Psoas muscle (tissue), 8 donors: ENCODE results near the gene MGME1. TPM values are rescaled to one million over a fixed set of nuclear protein-coding genes. Genes with fewer than 3 reads are reported as not detected.

Experiments used
- ATAC-seq, 4 donors: fragments of 200-7000 bp; cut with Tn5 transposase; one replicate each; pipeline ENCODE4 v1.9.1; 2020; ENCODE audit warnings: moderate library complexity in 3 of 4, mild to moderate bottlenecking in 2 of 4
- DNase-seq, 2 donors: peaks; one replicate each; pipeline ENCODE4 v3.0.0-alpha.2; 2020
- H3K27ac ChIP-seq: fragments of 200-600 bp; one replicate; pipeline ENCODE4 v1.8.0; 2022
- H3K27me3 ChIP-seq, 3 donors: fragments of 200-600 bp in 1 of 3; one replicate each; pipeline versions ENCODE4 v1.6.1 to v1.8.0; 2013 to 2022; ENCODE audit warnings: low read length in 2 of 3, mild to moderate bottlenecking in 2 of 3, moderate library complexity in 1 of 3; ENCODE audit not compliant: insufficient read depth in 3 of 3
- H3K36me3 ChIP-seq, 2 donors: fragments of 200-600 bp in 1 of 2; one replicate each; pipeline versions ENCODE4 v1.6.1 to v1.8.0; 2013 to 2022; ENCODE audit warnings: low read depth in 1 of 2, mild to moderate bottlenecking in 1 of 2, moderate library complexity in 1 of 2; ENCODE audit not compliant: insufficient read depth in 1 of 2
- H3K4me1 ChIP-seq: fragments of 200-600 bp; one replicate; pipeline ENCODE4 v1.8.0; 2022
- H3K4me3 ChIP-seq: fragments of 200-600 bp; one replicate; pipeline ENCODE4 v1.8.0; 2022; ENCODE audit warnings: mild to moderate bottlenecking
- H3K9me3 ChIP-seq: fragments of 200-600 bp; one replicate; pipeline ENCODE4 v1.8.0; 2022
- CTCF ChIP-seq: fragments of 200-600 bp; IDR thresholded peaks from one replicate; pipeline ENCODE4 v1.8.0; 2022; ENCODE audit warnings: antibody characterized with exemption
- WGBS, 3 donors: extraction: QIAGEN DNeasy Blood & Tissue Kit; methylation state at CpG; one replicate each; pipeline versions ENCODE4 v1.1.6 to v1.1.7; 2013; 5-methylcytosine and 5-hydroxymethylcytosine counted together
- intact Hi-C, 2 donors: fragments of 100-400 bp; cut with DNase I; formaldehyde crosslinking; loops; one replicate each; pipeline versions ENCODE4 v1.11.0 to v1.14.2; 2022
- polyA plus RNA-seq, 3 donors: library from polyadenylated mRNA; stranded (reverse); fragments of 200-250 nt; gene quantifications; one replicate each; pipeline ENCODE4 v1.2.3, GENCODE V29; 2013
- total RNA-seq, 4 donors: library from RNA; stranded (reverse); fragmentation: NEBNext Ultra II Directional in 2 of 4; extraction: Animal tissue kit (Norgen Biotek cat#: 25700) in 2 of 4; gene quantifications; one replicate each; pipeline versions ENCODE4 v1.2.1 to v1.2.4, GENCODE V29; 2021 to 2023
- donor health status: healthy with polysubstance abuse.
- donor health status: DM: no; HTN: no; CAD: no; lungs with moderate emphysema.
- donor health status: Bipolar disorder and iron deficiency.
- donor health status: healthy.
- donor health status: DM: yes; HTN: yes; CAD: no.
- donor health status: DM: no; HTN: no; CAD: no.
- donor health status: DM: no; HTN: no; CAD: no.
- donor health status: DM: yes; HTN: yes; CAD: no.

Gene MGME1
- total and polyA plus RNA-seq, 7 donors = 4.3 to 21.8 (median 9.2) TPM

GRCh38 chr20:17964632-17965031 is 4.2 kb upstream of the MGME1 start:
- Histone ChIP-seq H3K27me3 (no peaks in the 10 kb centered on the region), H3K27ac (peak overlapping the region; percentile 98), H3K4me3 (peak overlapping the region; percentile 97), H3K9me3 (no peaks in the 10 kb centered on the region), H3K36me3 (no peaks in the 10 kb centered on the region), H3K4me1 (peaks cover 61% of the 10 kb centered on the region)
- no peak for TF ChIP-seq CTCF
- ATAC-seq = no peak
- DNase-seq = no peak
- WGBS, 3 donors = 63 to 80% (median 70%) methylated on average over 3 of the region's 3 CpGs
- intact Hi-C loops = loop anchor here in 1 of 2 donors (5.0 kb wide), 2 partner anchors 47 to 323 kb away; partner anchors contain the start of gene ZNF133

- Histone ChIP-seq H3K36me3 (no peaks in the 10 kb centered on the region), H3K4me3 (peak overlapping the region; percentile 97), H3K27ac (peak overlapping the region; percentile 98), H3K9me3 (no peaks in the 10 kb centered on the region), H3K27me3 (no peaks in the 10 kb centered on the region), H3K4me1 (peaks cover 61% of the 10 kb centered on the region)
- ATAC-seq (no peak), DNase-seq (no peak)
- intact Hi-C loops = loop anchor here in 1 of 2 donors (5.0 kb wide), 2 partner anchors 48 to 322 kb away; partner anchors contain the start of gene ZNF133
- TF ChIP-seq CTCF = no peak
- WGBS, 3 donors = 54 to 68% (median 64%) methylated on average over 9 of the region's 9 CpGs
Observed at GRCh38 chr20:17965042-17965697, 3.6 kb upstream of the MGME1 start.

- ATAC-seq (no peak), DNase-seq (no peak)
- Histone ChIP-seq H3K27me3 (no peaks in the 10 kb centered on the region), H3K4me1 (peaks cover 51% of the 10 kb centered on the region), H3K4me3 (peak overlapping the region; percentile 97), H3K9me3 (no peaks in the 10 kb centered on the region), H3K36me3 (no peaks in the 10 kb centered on the region), H3K27ac (peak overlapping the region; percentile 98)
- peak; percentile 22 for TF ChIP-seq CTCF
- 10 to 14% (median 10%) methylated on average over 9 of the region's 9 CpGs for WGBS, 3 donors
- intact Hi-C loops = loop anchor here in 1 of 2 donors (5.0 kb wide), 2 partner anchors 49 to 321 kb away; partner anchors contain the start of gene ZNF133
Observed at GRCh38 chr20:17966432-17967310, 2.1 kb upstream of the MGME1 start.

GRCh38 chr20:17967521-17968365 is 1.1 kb upstream of the MGME1 start:
- ATAC-seq (peak; percentile 0 to 7 (median 4)), DNase-seq (no peak)
- Histone ChIP-seq H3K27me3 (no peaks in the 10 kb centered on the region), H3K4me1 (peaks cover 54% of the 10 kb centered on the region), H3K9me3 (no peaks in the 10 kb centered on the region), H3K36me3 (no peaks in the 10 kb centered on the region), H3K27ac (peak overlapping the region; percentile 98), H3K4me3 (peak overlapping the region; percentile 97)
- no peak for TF ChIP-seq CTCF
- intact Hi-C loops = loop anchor here in 1 of 2 donors (5.0 kb wide), 2 partner anchors 50 to 320 kb away; partner anchors contain the start of gene ZNF133
- 0 to 1% (median 0%) methylated on average over 33 to 41 of the region's 41 CpGs for WGBS, 3 donors
